SU-DHL-6 (cell line): ENCODE data around the gene ONECUT1.

Experiments
- H2AFZ ChIP-seq: fragments of 200-600 bp; sonication (generic); 2 replicates; pipeline ENCODE4 v1.6.1; 2014; ENCODE audit warnings: low read depth, mild to moderate bottlenecking, moderate library complexity, mixed read lengths, antibody characterized with exemption, low read length; ENCODE audit not compliant: severe bottlenecking
- H3F3A ChIP-seq: fragments of 200-600 bp; shearing (Covaris generic); 2 replicates; pipeline ENCODE4 v1.6.0; 2016; ENCODE audit warnings: antibody characterized with exemption, mild to moderate bottlenecking; ENCODE audit not compliant: insufficient read depth
- H3K27ac ChIP-seq: fragments of 200-600 bp; sonication (generic); 2 replicates; pipeline ENCODE4 v1.5.1; 2016; ENCODE audit warnings: low read depth, mild to moderate bottlenecking, low read length, moderate library complexity, mixed read lengths
- H3K27me3 ChIP-seq: fragments of 200-600 bp; sonication (generic), shearing (Covaris generic); 2 replicates; pipeline ENCODE4 v1.6.0; 2014; ENCODE audit warnings: mild to moderate bottlenecking, low read length
- H3K36me3 ChIP-seq: fragments of 200-600 bp; sonication (generic); 2 replicates; pipeline ENCODE4 v1.6.1; 2014; ENCODE audit warnings: mild to moderate bottlenecking, low read length, mixed read lengths
- H3K4me2 ChIP-seq: fragments of 300-600, 200-600 bp; shearing (Covaris generic), sonication (generic); 2 replicates; pipeline ENCODE4 v1.6.0; 2014; ENCODE audit warnings: low read length, low read depth, mild to moderate bottlenecking; ENCODE audit not compliant: poor library complexity, severe bottlenecking
- H3K4me3 ChIP-seq: fragments of 200-600 bp; sonication (generic); 2 replicates; pipeline ENCODE4 v1.5.1; 2014; ENCODE audit warnings: antibody characterized with exemption, low read length, mild to moderate bottlenecking, mixed read lengths; ENCODE audit not compliant: insufficient read depth, poor library complexity, severe bottlenecking
- H3K79me2 ChIP-seq: fragments of 200-600 bp; sonication (generic); 2 replicates; pipeline ENCODE4 v1.6.1; 2014; ENCODE audit warnings: mild to moderate bottlenecking, low read length, moderate library complexity; ENCODE audit not compliant: insufficient read depth
- H3K9ac ChIP-seq: fragments of 200-600 bp; sonication (generic); 2 replicates; pipeline ENCODE4 v1.7.0; 2014; ENCODE audit warnings: mild to moderate bottlenecking, low read length
- H3K9me2 ChIP-seq: fragments of 200-600 bp; sonication (generic); replicated peaks from 2 replicates; pipeline ENCODE4 v1.6.1; 2014; ENCODE audit warnings: low read length; ENCODE audit not compliant: insufficient read depth
- H3K9me3 ChIP-seq: fragments of 200-600 bp; sonication (generic); 2 replicates; pipeline ENCODE4 v1.6.1; 2014; ENCODE audit warnings: low read length, mixed read lengths; ENCODE audit not compliant: insufficient read depth
- H4K20me1 ChIP-seq: fragments of 200-600 bp; sonication (generic); 2 replicates; pipeline ENCODE4 v1.6.1; 2014; ENCODE audit warnings: low read depth, mild to moderate bottlenecking, antibody characterized with exemption, low read length, moderate library complexity, mixed read lengths
- CTCF ChIP-seq: fragments of 200-600 bp; sonication (generic); IDR thresholded peaks from one replicate; pipeline ENCODE4 v1.5.1; 2017; ENCODE audit warnings: antibody characterized with exemption, mild to moderate bottlenecking, low read length, moderate library complexity; ENCODE audit not compliant: insufficient read depth, poor library complexity, severe bottlenecking
- EZH2phosphoT487 ChIP-seq: fragments of 200-600 bp; sonication (generic), shearing (Covaris generic); conservative IDR thresholded peaks from 2 replicates; pipeline ENCODE4 v1.6.1; 2018; ENCODE audit warnings: mild to moderate bottlenecking, antibody characterized with exemption, low read length, moderate library complexity, mixed read lengths

ONECUT1 gene

GRCh38 chr15:52730594-52730993 is 59.5 kb downstream of the ONECUT1 start:
- Histone ChIP-seq H3K27ac (peak overlapping the region; percentile 59), H3K9me2 (no peaks in the 10 kb centered on the region), H3K9me3 (no peaks in the 10 kb centered on the region), H3K79me2 (no peaks in the 10 kb centered on the region), H2AFZ (peak overlapping the region; percentile 96), H3F3A (no peaks in the 10 kb centered on the region; the same call in 1 of the 2 replicates), H3K36me3 (no peaks in the 10 kb centered on the region), H3K4me2 (peak overlapping the region; percentile 43), H3K9ac (peak overlapping the region; percentile 41), H3K27me3 (no peaks in the 10 kb centered on the region), H4K20me1 (no peaks in the 10 kb centered on the region), H3K4me3 (no peak overlapping the region)
- TF ChIP-seq CTCF (no peak), EZH2phosphoT487 (no peak)

- H4K20me1 ChIP-seq, result no peaks in the 10 kb centered on the region
- H3K9ac ChIP-seq, result peak overlapping the region; percentile 41
- H3K36me3 ChIP-seq, result no peaks in the 10 kb centered on the region
- peak overlapping the region; percentile 0 for H3K4me3 ChIP-seq
- peak overlapping the region; percentile 43 for H3K4me2 ChIP-seq
- TF ChIP-seq EZH2phosphoT487 (no peak), CTCF (peak; percentile 57)
- H3K79me2 ChIP-seq, result no peaks in the 10 kb centered on the region
- no peaks in the 10 kb centered on the region for H3K9me3 ChIP-seq
- H3K27me3 ChIP-seq, result no peaks in the 10 kb centered on the region
- H2AFZ ChIP-seq, result peak overlapping the region; percentile 96
- peak overlapping the region; percentile 59 for H3K27ac ChIP-seq
- no peaks in the 10 kb centered on the region; the same call in 1 of the 2 replicates for H3F3A ChIP-seq
- H3K9me2 ChIP-seq, result no peaks in the 10 kb centered on the region
These were observed 60.0 kb downstream of the ONECUT1 start for GRCh38 chr15:52730173-52730572.

GRCh38 chr15:52728899-52729298 is 61.2 kb downstream of the ONECUT1 start:
- TF ChIP-seq EZH2phosphoT487, result no peak
- TF ChIP-seq CTCF, result no peak
- Histone ChIP-seq H3K9ac (no peak overlapping the region), H3K27ac (no peak overlapping the region)

GRCh38 chr15:52727815-52728214 is 62.3 kb downstream of the ONECUT1 start:
- no peak overlapping the region for H3K4me3 ChIP-seq
- no peaks in the 10 kb centered on the region for H3K36me3 ChIP-seq
- TF ChIP-seq CTCF (no peak), EZH2phosphoT487 (no peak)
- no peak overlapping the region for H3K27ac ChIP-seq
- no peak overlapping the region for H3K9ac ChIP-seq
- no peaks in the 10 kb centered on the region for H3K79me2 ChIP-seq
- H2AFZ ChIP-seq, result no peak overlapping the region
- no peaks in the 10 kb centered on the region for H3K9me2 ChIP-seq
- H3K9me3 ChIP-seq, result no peaks in the 10 kb centered on the region
- no peaks in the 10 kb centered on the region; the same call in 1 of the 2 replicates for H3F3A ChIP-seq
- no peaks in the 10 kb centered on the region for H3K27me3 ChIP-seq
- no peak overlapping the region for H3K4me2 ChIP-seq
- H4K20me1 ChIP-seq, result no peaks in the 10 kb centered on the region

More at GRCh38 chr15:52728899-52729298, 61.2 kb downstream of the ONECUT1 start:
- Histone ChIP-seq H3K9me3 (no peaks in the 10 kb centered on the region), H3K27me3 (no peaks in the 10 kb centered on the region), H3K4me3 (no peak overlapping the region), H3K79me2 (no peaks in the 10 kb centered on the region), H3K9me2 (no peaks in the 10 kb centered on the region), H3F3A (no peaks in the 10 kb centered on the region; the same call in 1 of the 2 replicates), H3K36me3 (no peaks in the 10 kb centered on the region), H2AFZ (peak overlapping the region; percentile 96), H3K4me2 (no peak overlapping the region), H4K20me1 (no peaks in the 10 kb centered on the region)
